NCI-H146 (cell line): ENCODE results near the gene PLS3.
"Not testable (repeated sequence)": the region's sequence is repeated elsewhere in the genome, so short reads cannot be mapped to it uniquely, and the experiment has no call there.

Experiments
- DNase-seq: peaks from one replicate; lab custom pipeline; 2025; lab: John Stamatoyannopoulos, UW

Gene PLS3

GRCh38 chrX:115609621-115610020 lies 48.6 kb downstream of the PLS3 start:
- peak; percentile 15 for DNase-seq

- peak; percentile 34 for DNase-seq
Observed at GRCh38 chrX:115616943-115617563, 56.1 kb downstream of the PLS3 start.

- no peak for DNase-seq
Observed at GRCh38 chrX:115622534-115622933, 61.6 kb downstream of the PLS3 start.

- DNase-seq = no peak
Observed at GRCh38 chrX:115624916-115625315, 63.9 kb downstream of the PLS3 start.

GRCh38 chrX:115625572-115626301 lies 64.8 kb downstream of the PLS3 start:
- DNase-seq = no peak

GRCh38 chrX:115630204-115630603 lies 69.2 kb downstream of the PLS3 start:
- DNase-seq = no peak

GRCh38 chrX:115632455-115632854 lies 71.5 kb downstream of the PLS3 start:
- no peak for DNase-seq

GRCh38 chrX:115633397-115633796 lies 72.4 kb downstream of the PLS3 start:
- DNase-seq = not testable (repeated sequence)

- no peak for DNase-seq
Observed at GRCh38 chrX:115639334-115639880, 78.4 kb downstream of the PLS3 start.

GRCh38 chrX:115642311-115642710 lies 81.3 kb downstream of the PLS3 start:
- no peak for DNase-seq

GRCh38 chrX:115642895-115643530 lies 82.0 kb downstream of the PLS3 start:
- DNase-seq = peak; percentile 3

GRCh38 chrX:115644397-115644796 lies 83.4 kb downstream of the PLS3 start:
- not testable (repeated sequence) for DNase-seq

- DNase-seq = no peak
Observed at GRCh38 chrX:115649461-115650063, 88.6 kb downstream of the PLS3 start.

GRCh38 chrX:115650449-115650848 lies 89.5 kb downstream of the PLS3 start:
- DNase-seq = no peak

- peak; percentile 62 for DNase-seq
Observed at GRCh38 chrX:115650916-115651315, 89.9 kb downstream of the PLS3 start.

GRCh38 chrX:115652221-115652620 lies 91.2 kb downstream of the PLS3 start:
- DNase-seq = no peak

GRCh38 chrX:115665122-115665521 lies 104.1 kb downstream of the PLS3 start:
- no peak for DNase-seq

GRCh38 chrX:115679460-115679859 lies 118.5 kb downstream of the PLS3 start:
- peak; percentile 61 for DNase-seq

GRCh38 chrX:115687595-115687994 lies 126.6 kb downstream of the PLS3 start:
- DNase-seq = no peak

- DNase-seq = no peak
Observed at GRCh38 chrX:115689931-115690330, 129.0 kb downstream of the PLS3 start.

GRCh38 chrX:115690511-115691216 lies 129.7 kb downstream of the PLS3 start:
- DNase-seq = peak; percentile 62

- DNase-seq = peak; percentile 71
Observed at GRCh38 chrX:115693476-115693875, 132.5 kb downstream of the PLS3 start.
